HG02973 (cell line): Measurements from ENCODE around the gene SLC44A1.

Experiments used
- ATAC-seq: cut with Tn5 transposase; IDR thresholded peaks from one replicate; pipeline ENCODE4 v1.9.1; 2021; ENCODE audit warnings: moderate library complexity; ENCODE audit not compliant: unreplicated experiment

Gene SLC44A1

GRCh38 chr9:105385381-105385985 is 141.0 kb downstream of the SLC44A1 start:
- peak; percentile 99 for ATAC-seq

GRCh38 chr9:105389796-105390195 is 145.3 kb downstream of the SLC44A1 start:
- no peak for ATAC-seq

DNA sequence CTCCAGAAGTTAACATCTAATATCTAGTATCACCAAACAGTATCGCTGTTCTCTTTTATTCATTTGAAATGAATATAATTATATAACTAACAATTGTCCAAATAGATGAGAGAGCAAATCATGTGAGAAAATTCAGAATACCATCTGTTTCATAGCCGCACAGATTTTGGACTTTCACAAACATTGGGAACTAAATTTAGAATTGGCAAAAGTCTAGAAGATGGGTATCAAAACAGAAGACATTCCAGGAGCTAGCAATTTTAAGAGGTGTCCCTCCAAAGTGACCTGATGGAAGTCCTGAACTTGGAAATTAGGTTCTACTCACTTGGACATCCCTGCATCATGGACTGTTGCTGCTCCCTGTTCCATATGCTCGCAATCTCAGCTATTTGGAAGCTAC is 146.4 kb downstream of the SLC44A1 start:
- no peak for ATAC-seq

- no peak for ATAC-seq
These were observed 146.8 kb downstream of the SLC44A1 start for GRCh38 chr9:105391288-105391687.

DNA sequence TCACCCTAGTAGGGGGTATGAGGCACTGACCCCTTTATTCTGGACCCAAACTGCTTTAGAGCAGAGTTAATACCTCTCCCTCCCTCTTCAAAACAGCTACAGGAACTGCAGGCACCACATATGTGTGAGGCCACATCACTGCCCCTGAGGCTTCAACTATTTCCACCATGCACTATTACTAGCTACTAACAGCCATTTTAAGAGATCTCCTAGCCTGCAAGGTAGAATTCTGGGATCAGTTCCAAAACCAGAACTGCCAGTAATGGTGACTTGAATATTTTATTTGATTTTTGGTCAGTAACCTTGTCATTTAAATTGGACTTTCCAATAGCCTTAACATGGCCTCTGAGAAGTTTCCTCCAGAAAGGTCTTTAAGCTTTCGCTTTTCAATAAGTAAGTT is 148.1 kb downstream of the SLC44A1 start:
- ATAC-seq, result no peak

- ATAC-seq, result no peak
These were observed 149.3 kb downstream of the SLC44A1 start for GRCh38 chr9:105393576-105394344.

GRCh38 chr9:105396441-105396840 is 152.0 kb downstream of the SLC44A1 start:
- no peak for ATAC-seq

DNA sequence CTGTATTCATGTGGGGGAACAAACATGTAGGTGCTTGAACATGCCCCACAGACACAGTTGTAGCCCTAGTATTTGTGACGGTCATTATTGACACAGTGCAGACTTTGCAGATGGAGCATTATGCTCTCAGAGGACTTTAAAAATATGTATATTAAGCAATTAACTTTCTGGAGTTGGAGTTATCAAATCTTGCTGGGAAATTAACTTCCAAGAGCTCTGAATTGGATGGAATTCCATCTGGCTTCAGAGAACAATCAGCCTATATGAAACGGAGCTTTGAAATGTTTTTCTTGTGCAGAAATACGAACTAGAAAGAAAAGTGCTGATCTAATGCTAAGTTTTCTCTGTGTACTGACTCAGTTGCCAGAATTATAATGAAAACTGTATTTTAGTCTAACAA is 152.4 kb downstream of the SLC44A1 start:
- ATAC-seq, result no peak

- ATAC-seq, result no peak
These were observed 154.7 kb downstream of the SLC44A1 start for GRCh38 chr9:105399117-105399516.

GRCh38 chr9:105401651-105402050 is 157.2 kb downstream of the SLC44A1 start:
- ATAC-seq, result no peak

DNA sequence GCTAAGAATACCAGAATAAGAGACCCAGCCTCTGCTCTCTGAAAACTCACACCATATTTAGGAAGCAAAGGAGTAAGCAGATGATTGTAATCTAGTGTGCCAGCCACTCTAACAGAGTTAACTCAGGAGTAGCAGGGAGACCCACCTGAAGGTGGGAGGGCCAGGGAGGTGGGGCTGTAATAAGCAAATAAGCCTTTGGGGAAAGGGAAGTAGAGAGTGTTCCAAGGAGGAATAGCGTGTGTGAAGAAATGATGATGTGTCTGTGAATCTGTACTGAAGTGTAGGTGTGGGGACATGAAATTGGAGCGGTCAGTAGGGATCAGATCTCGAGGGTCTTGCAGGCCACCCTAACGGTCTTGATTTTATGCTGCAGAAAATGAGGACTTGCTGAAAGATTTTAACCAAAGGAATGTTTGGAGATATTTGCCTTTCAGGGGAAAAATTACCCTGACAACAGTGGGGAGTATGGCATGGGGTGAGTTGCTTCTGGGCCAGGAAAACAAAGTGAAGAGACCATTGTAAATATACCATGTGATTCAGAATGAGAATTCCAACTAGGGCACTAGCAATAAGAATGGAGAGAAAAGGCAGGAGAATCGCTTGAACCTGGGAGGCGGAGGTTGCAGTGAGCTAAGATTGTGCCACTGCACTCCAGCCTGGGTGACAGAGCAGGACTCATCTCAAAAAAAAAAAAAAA is 159.2 kb downstream of the SLC44A1 start:
- ATAC-seq, result no peak

DNA sequence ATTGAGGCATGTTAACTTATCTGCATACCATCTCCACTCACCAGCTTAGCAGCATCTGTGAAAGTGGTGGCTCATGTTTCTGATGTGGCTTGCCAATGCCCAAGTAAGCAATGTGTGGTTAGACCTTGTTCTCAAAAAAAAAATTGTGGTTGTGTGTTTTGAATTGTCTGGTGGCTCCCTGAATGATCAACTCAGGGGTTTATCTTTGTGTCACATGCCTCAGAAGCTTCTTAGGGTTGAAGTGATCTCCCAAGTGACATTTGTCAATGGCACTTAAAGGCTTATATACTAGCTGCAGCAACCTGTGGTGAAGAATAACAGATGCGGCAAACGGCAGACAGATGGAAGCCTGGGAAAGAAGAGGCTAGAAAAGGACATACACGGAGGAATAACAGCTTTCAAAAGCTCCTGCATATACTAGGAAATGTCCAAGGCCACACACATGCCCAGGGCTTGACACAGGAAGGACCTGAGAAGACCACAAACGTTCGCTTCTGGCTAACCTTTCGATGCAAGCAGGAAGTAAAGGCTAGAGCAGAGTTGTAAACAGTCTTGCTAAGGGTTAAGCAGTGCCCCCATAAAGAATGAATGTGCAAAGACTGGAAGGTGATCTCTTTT is 161.2 kb downstream of the SLC44A1 start:
- peak; percentile 91 for ATAC-seq

DNA sequence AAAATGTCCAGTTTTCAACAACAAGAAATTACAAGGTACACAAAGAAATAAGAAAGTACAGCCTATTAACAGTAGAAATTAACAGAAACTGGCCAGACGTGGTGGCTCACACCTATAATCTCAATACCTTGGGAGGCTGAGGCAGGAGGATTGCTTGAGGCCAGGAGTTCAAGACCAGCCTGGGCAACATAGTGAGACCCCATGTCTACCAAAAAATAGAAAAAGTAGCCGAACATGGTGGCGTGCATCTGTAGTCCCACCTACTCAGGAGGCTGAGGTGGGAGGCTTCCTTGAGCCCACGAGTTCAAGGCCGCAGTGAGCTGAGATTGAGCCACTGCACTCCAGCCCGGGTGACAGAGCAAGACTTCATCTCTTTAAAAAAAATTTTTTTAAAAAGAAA is 161.9 kb downstream of the SLC44A1 start:
- no peak for ATAC-seq

GRCh38 chr9:105413525-105413924 is 169.1 kb downstream of the SLC44A1 start:
- no peak for ATAC-seq

DNA sequence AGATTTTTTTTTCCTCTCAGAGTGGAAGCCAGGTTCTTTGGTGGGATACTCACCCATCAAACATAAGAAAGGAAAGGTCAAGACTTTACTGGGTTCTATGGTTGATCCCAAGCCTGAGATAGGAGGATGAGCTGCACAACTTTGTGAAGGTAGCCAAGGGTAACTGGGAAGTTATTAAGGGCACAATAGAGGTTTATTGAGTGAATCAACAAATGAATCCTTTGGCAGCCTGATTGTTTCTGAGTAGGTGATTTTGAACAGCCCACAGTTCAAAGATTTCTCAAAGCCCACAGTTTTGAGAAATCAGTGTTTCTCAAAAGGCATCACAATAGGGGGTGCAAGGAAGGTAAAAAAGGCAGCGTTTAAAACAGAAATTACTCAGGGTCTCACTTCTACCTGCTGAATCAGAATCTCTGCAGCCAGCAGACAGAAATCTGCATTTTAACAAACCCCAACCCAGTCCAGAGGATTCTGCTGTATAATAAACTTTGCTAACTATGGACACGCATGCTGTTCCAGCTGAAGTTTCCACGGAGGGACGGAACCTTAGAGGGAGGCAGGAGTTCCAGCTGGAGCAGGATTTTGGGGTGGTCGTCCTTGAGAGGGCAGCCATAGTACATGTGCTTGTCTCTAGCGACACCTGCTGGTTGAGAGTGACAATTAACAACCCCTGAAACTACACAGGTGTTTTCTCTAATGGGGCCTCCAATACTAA is 170.7 kb downstream of the SLC44A1 start:
- ATAC-seq, result peak; percentile 71

GRCh38 chr9:105415662-105415980 is 171.2 kb downstream of the SLC44A1 start:
- no peak for ATAC-seq

- peak; percentile 73 for ATAC-seq
These were observed 172.4 kb downstream of the SLC44A1 start for GRCh38 chr9:105416840-105417239.

DNA sequence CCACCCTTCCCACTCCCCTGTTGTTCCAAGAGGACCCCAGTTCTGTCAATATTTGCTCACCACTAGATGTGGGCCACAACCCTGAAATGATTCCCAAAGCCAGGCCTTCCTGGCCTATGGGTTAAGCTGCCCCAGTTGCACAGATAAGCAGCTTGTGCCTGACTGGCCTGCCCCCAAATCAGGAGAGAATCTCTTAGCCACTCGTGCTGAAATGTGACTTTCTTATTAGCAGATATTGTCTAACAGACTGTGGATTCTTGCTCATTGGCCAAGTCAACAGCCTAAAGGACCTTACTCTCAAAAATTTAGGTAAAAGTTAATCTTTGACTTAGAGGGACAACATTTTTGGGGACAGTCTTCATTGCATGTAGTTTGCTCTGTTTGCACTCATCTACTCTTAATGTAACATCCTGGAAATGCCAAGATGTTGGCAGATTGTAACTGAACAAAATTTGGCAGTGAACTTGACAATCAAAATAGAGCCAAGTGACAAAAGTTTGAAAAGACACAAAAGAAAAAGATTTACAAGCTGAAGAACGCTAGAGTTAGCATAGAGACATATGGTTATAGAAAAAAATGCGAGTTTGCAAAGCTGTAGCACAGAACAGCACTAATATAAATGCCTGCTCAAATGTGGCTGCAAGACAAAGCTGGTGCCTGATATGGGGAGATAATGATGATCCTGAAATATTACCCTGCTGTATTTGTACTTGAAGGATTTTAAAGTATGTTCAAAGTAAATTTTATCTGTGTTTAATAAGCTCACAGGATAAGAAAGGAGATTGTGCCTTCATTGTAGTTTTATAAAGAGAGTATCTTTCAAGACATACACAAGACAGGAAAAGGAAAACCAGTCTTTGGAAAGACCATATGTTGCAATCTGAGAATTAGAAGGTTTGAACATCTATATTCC is 174.4 kb downstream of the SLC44A1 start:
- ATAC-seq, result no peak

GRCh38 chr9:105419816-105420597 is 175.6 kb downstream of the SLC44A1 start:
- ATAC-seq, result no peak
